ENCODE measurements around the gene MCM8.

DNA sequence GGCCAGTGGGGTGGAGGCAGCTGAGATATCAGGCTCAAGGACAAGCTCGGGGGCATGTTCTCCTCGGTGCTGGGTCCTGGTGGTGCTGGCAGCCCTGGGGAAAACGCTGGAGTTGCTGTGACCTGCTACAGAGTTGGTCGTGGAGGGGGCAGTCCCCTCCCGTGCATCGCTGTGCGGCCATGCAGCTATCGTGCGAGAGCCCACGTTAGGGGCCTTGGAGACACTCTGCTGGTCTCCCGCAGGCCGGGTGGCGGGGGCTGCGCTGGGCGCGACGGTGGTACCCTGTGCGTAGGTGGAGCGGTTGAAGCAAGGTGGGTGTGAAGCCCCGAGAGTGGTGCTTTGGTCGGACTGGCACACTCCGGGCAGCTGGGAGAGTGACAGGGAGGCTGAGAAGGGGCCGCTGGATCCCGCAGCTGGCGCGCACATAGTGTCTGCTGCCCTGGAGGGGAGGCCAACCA, 91.4 kb downstream of the MCM8 start:
- TF ChIP-seq EZH2 (IDR thresholded peaks at IDR 0.05; ENCODE audit: low read length), result no peak
- TF ChIP-seq, protein P1, sequence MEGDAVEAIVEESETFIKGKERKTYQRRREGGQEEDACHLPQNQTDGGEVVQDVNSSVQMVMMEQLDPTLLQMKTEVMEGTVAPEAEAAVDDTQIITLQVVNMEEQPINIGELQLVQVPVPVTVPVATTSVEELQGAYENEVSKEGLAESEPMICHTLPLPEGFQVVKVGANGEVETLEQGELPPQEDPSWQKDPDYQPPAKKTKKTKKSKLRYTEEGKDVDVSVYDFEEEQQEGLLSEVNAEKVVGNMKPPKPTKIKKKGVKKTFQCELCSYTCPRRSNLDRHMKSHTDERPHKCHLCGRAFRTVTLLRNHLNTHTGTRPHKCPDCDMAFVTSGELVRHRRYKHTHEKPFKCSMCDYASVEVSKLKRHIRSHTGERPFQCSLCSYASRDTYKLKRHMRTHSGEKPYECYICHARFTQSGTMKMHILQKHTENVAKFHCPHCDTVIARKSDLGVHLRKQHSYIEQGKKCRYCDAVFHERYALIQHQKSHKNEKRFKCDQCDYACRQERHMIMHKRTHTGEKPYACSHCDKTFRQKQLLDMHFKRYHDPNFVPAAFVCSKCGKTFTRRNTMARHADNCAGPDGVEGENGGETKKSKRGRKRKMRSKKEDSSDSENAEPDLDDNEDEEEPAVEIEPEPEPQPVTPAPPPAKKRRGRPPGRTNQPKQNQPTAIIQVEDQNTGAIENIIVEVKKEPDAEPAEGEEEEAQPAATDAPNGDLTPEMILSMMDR (optimal IDR thresholded peaks at IDR 0.05 in 1 of 3, IDR thresholded peaks at IDR 0.05 in 1 of 3, conservative IDR thresholded peaks at IDR 0.05 in 1 of 3; ENCODE audit: extremely low read depth in 1 of 3, insufficient read depth in 2 of 3, low read length in 3 of 3), result no peak
